Stimulated activated naive CD8-positive, alpha-beta T cell treated with anti-CD3 and anti-CD28 coated beads, Interleukin-15, Interleukin-2, amounts not matched to agents 100 U/mL and 50 U/mL, for 24 hours (primary cell): ENCODE results near the gene OLFM3.

Experiments used
- ATAC-seq: fragments of 150-1000 bp; cut with Tn5 transposase; one replicate; pipeline ENCODE4 v1.10.0; 2021
- DNase-seq: peaks from one replicate; pipeline ENCODE4 v3.0.0; 2021

Gene OLFM3

DNA sequence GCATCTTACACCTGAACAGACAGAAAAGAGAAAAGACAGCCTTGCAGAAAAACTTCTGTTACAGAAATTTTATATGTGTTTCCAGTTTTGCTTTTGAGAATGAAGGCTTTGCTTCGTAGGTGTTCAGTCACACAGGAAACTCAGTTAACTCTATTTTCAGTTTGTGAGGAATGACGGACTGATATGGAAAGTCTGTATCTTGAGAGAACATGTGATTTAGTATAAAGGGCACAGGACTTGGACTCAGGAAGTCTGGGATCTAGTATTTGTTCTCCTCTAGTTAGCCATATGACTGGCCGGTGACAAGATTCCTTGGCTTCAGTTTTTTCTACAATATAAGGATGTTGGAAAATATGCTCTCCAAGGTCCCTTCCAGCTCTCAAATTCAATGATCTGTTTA lies 149.1 kb downstream of the OLFM3 start:
- ATAC-seq (no peak), DNase-seq (no peak)

DNA sequence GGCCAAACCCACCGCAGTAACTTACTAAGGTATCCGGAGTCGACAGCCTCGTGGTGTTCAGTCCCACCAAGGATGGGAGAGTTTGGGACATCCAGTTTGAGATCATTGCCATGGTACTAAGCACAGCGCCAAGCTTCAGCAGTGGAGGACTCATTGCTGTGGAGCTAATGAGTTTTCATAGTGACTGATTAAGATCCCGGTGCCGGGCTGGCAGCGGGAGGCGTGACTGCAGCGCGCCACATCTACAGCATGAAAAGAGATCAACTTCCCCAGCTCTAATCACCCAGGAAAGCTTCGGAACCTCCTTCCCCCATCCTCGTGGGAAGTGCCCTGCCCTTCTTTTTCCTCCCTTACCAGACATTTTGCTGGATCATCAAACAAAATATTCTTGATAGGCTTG lies 149.9 kb downstream of the OLFM3 start:
- ATAC-seq, result no peak
- no peak for DNase-seq

DNA sequence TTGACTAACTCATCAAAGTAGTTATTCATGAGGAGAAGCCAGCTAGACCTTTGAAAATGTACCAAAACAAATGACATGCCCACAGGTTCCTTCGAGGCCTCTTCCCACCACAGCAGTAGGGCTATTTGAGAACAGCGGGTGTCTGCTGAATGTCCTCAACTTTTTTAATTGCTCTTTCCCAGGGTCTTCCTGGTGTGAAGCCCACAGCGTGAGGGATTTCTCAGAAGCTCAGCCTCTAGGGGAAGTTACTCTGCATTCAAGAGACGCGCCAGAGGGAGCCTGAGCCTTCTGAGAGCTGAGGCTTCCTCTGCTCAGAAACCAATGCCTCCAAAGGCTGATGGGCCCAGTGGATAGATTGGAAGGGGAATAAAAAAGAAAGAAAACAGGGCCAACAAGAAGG lies 153.6 kb downstream of the OLFM3 start:
- no peak for ATAC-seq
- DNase-seq, result no peak

DNA sequence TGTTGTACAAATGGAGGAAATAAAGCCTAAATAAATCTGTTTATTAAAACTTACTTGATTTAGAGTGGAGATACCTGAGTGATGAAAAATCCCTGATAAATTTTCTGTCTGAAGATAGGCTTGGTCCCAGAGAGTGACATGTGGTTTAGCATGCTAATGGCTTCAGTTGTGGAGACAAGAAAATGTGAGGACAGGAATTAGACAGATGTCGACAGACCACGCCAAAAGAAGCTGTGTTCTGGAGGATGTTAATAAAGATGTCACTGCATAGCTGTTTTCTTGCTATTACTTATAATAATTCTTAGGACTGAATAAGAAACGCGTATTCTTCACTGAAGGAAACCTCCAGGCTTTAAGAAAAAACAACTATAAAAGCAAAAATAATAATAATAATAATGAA lies 154.9 kb downstream of the OLFM3 start:
- DNase-seq (no peak), ATAC-seq (no peak)

DNA sequence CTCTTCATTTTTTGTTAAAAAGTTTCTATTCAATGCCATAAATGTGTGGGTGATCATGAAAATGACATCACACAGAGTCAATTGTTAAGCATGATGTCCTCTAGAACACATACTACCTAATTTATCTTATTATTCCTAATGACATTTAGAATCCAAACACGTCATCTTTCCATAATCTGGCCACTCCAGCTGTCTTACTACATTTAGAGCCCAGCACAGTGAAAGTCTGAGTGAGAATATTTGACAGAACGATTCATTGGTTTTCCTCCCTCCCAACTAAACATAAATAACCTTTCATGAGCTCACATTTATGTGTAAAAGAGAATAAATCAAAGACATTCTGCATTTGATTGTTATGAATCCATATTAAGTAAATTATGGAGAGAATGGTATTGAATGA lies 160.7 kb downstream of the OLFM3 start:
- ATAC-seq (no peak), DNase-seq (no peak)

DNA sequence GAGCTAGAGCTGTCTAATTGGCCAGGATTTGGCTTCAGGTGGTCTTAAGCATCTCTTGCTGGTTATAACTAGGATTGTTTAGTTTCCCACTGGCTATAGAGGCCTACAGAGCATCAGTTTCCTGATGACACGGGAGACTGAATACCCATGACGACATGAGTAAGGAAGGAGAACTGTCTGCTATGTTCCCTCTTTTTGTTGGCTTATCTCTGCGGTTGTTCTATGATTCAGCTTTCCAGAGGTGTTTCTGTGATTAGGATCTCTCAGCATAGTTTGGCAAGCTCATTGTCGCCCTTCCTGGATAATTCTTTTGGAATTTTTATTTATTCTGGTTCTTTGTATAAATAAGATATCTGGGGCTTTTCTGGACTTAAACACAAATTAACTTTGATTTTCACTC lies 163.4 kb downstream of the OLFM3 start:
- no peak for ATAC-seq
- no peak for DNase-seq

DNA sequence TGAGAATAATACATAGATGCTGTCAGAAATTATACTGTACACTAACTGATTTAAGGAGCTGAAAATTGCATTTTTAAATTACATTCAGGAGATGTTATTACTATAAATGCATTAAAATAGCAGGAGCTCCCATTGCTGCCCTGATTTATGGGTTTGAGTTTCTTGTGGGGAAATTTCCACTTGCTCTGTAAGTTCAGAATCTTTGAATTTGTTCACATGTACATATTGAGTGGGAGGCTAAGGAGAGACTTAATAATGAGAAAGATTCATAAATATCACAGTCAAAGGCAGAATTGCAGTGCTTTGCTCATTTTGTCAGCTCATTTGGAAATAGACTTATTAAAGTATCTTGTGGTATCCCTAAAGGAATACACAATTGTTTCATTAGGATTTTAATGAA lies 170.3 kb downstream of the OLFM3 start:
- ATAC-seq (no peak), DNase-seq (no peak)

DNA sequence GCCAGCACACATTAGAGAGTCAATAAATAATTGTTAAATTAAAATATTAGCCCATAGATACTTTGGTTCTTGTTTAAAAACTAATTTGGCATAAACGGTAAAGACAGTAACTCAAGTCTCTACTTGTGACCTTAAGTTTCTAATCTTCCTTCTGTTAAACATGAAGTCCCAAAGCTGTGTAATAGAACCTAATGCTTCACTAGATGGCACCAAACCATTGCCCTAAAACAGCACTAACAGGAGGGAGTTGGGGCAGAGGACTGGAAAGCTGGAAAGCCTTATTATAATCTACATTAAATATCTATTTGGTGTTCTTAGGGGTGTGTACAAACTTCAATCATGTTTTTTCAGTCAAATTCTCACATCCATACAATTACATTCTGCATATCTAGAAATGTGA lies 176.7 kb downstream of the OLFM3 start:
- no peak for ATAC-seq
- DNase-seq, result no peak

DNA sequence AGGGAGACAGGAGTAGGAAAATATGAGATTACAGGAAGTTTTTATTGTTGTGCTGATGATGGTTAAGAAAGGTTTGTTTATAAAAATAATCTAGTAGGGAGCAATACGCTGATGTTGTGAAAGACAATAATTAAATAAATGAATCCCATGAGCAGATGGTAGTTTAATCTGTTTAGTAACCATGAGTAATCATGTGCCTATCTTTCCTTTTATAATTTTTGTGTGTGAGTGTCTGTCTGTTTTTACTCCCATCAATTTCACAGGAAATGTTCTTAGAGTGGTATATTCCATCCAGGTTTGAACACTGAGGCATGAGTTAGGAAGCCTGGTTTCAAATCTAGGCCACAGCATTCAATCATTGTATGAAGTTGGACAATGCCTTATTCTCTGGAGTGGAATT lies 180.5 kb downstream of the OLFM3 start:
- no peak for DNase-seq
- no peak for ATAC-seq

DNA sequence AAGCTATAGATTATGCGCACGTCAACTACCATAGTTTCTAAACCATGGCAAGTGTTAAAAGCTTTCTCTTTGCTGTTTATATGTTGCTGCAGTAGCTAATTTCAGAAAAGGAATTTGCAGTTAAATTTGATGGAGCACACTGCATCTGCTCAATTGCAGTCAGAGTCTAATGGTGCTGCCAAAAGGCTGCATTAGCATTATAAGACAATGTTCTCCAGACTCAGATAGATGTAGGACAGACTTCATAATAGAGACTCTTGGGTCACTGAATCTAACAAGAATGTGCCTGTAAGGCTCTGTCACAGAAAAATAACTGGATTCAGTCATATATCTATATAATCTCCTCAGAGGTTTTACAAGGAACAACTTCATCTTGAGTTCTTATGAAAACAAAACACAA lies 198.3 kb downstream of the OLFM3 start:
- DNase-seq (no peak), ATAC-seq (no peak)

DNA sequence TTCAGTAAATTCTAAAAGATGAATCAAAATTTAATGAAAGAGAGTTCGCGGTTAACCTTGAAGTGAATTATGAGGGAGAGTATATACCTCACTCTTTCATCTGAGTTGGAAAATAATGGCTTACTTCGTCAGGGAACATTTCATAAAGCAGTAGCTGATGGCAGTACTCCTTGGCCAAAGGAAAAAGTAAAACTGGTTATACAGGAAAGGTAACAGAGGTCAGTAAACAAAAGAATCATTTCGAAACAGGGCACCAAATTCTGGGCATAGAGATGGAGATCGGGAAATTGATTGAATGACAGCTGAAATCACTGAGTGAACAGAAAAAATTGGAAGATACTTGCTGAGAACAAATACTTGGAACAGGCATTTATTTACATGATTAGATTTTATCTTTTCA lies 199.0 kb downstream of the OLFM3 start:
- ATAC-seq, result no peak

DNA sequence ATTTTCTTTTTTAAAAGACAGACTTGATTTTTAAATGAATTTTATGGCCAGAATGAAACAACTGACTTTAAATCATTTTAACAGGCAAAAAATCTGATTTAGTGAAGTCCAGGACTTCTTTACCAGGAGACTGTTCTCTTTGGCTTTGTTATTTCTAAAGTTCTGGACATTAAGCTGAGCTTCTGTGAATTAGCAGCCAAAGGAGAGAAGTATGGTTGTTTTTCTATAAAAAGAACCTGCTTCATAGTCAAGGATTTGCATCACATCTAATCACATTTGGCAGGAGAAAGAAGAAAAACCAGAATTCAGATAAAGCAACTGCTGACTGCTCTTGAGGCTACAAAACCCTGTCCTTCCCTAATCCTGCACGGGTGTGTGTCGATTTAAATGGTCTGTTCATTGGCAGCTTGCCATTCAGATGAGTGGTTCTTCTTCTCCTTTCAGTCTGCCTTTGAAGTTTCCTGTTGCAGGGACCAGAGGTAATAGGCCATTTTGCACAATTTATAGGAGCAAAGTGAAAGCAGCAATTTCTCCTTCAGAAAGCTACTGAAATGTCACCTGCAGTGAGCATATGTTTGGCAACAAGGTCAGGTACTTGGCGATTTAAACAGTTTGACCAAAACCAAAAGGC lies 215.4 kb downstream of the OLFM3 start:
- ATAC-seq (no peak), DNase-seq (no peak)

More for the DNA sequence above, 199.0 kb downstream of the OLFM3 start:
- DNase-seq, result no peak

DNA sequence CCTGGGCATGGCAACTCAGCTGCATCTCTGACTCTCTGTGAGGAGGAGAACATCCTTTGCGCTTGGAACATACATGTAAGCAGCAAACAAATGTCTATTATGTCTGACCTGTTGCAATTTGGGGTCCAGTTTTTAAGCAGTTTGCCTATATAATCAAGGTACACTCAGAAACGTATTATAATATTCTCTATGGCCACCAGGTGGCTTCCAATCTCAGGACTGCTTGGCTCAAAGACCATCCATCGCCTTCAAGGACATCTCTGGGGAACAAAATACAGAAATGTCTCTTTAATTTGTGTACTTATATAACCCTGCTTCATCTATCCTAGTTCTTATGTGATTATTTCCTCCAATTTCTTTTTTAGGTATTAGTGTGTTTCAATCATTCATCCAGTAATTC lies 227.2 kb downstream of the OLFM3 start:
- ATAC-seq (no peak), DNase-seq (no peak)

DNA sequence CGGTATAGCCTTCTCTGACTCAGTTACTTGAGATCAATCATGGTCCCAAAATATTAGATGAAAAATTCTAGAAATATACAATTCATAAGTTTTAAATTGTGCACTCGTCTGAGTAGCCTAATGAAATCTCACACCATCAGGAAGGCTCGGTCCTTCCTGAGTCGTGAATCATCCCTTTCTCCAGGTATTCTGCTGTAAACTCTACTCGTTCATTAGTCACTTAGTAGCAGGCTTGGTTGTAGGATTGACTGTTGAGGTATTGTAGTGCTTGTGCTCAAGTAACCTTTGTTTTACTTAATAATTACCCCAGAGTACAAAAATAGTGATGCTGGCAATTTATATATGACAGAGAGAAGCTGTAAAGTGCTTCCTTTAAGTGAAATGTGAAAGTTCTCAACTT lies 238.7 kb downstream of the OLFM3 start:
- ATAC-seq, result no peak
- no peak for DNase-seq

DNA sequence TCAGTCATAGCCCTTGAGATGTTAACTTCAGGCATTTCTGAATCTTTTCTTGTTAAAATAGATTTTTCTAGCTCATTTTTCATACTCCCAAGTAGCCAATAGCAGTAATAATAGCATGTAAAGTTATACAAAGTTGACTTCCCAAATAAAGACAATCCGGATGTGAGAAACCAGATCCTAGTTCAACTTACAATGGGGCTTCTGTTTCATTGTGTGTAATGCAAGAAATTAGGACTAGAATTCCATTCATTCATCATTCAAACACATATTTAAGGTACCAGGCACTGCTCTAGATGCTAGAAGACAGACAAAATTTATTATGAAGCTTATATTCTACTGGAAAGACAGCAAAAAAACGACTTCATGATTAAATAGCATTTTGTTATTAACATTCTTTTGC lies 240.3 kb downstream of the OLFM3 start:
- DNase-seq, result no peak
- ATAC-seq, result no peak
